ENCODE results near the gene CPNE1. TPM values are rescaled to one million over a fixed set of nuclear protein-coding genes. Genes with fewer than 3 reads are reported as not detected.
A peak's percentile ranks its signal among the peaks of the same experiment; 100 is the strongest.
"Not testable (repeated sequence)": the region's sequence is repeated elsewhere in the genome, so short reads cannot be mapped to it uniquely, and the experiment has no call there.

CPNE1 gene
- 10 to 100 TPM; 25.8 to 83.2 (median 53.7) TPM for total RNA-seq
- polyA plus RNA-seq, result 100 to 1,000 TPM in 1 of 2 donors, 10 to 100 TPM in 1; 49.5 to 114 TPM
- long read RNA-seq, donor 1, transcript CPNE1-204 (16 exons, 1,928 nt), result major isoform, 9 of 23 reads
- long read RNA-seq, donor 1, partial matches to known transcripts, result 5 of 23 reads
- long read RNA-seq, donor 1, other reads (novel, unspliced or antisense), result 9 of 23 reads
- long read RNA-seq, donor 2, transcript CPNE1-204 (16 exons, 1,928 nt), result major isoform, 6 of 19 reads
- long read RNA-seq, donor 2, partial matches to known transcripts, result 6 of 19 reads
- long read RNA-seq, donor 2, other reads (novel, unspliced or antisense), result 7 of 19 reads
- long read RNA-seq, donor 3, transcript CPNE1-204 (16 exons, 1,928 nt), result major isoform, 26 of 72 reads
- long read RNA-seq, donor 3, partial matches to known transcripts, result 3 of 72 reads
- long read RNA-seq, donor 3, other reads (novel, unspliced or antisense), result 42 of 72 reads

- H3K9me3 ChIP-seq, result no peaks in the 10 kb centered on the region
- no peak for TF ChIP-seq CTCF (IDR thresholded peaks at IDR 0.05)
- ATAC-seq (peak; percentile 96 to 98 (median 97)), DNase-seq (peak; percentile 92 to 94)
- H3K4me1 ChIP-seq, result peaks cover 3 to 45% (median 39%) of the 10 kb centered on the region in 9 donors
- peak within 1 kb of the TSS; percentile 68 to 96 (median 79) for H3K4me3 ChIP-seq
- H3K27me3 ChIP-seq, result no peaks in the 10 kb centered on the region
- peaks cover 0 to 23% (median 12%) of the 10 kb centered on the region in 9 donors for H3K36me3 ChIP-seq
- intact Hi-C loops (cut with DNase I), result loop anchor here in 8 of 10 donors (2.0 to 10.0 kb wide), 6 partner anchors 47 to 200 kb away; partner anchors contain the start of genes SPAG4 (in 6 of the 8) and ERGIC3 (in 2 of the 8)
- peak within 1 kb of the TSS; percentile 90 to 100 (median 97) for H3K27ac ChIP-seq
- WGBS, 2 donors, result 1% methylated on average over 61 of the region's 61 CpGs
Observed at GRCh38 chr20:35664466-35665206, at the start of gene CPNE1, which contains the start of gene RBM12. Gene CPNE1, minus strand, starts transcription at chr20:35664900. Its CDS starts 31,977 bp downstream, at chr20:35632923. Gene RBM12, minus strand, starts transcription at chr20:35664900. Its CDS starts 9,578 bp downstream, at chr20:35655322.

DNA sequence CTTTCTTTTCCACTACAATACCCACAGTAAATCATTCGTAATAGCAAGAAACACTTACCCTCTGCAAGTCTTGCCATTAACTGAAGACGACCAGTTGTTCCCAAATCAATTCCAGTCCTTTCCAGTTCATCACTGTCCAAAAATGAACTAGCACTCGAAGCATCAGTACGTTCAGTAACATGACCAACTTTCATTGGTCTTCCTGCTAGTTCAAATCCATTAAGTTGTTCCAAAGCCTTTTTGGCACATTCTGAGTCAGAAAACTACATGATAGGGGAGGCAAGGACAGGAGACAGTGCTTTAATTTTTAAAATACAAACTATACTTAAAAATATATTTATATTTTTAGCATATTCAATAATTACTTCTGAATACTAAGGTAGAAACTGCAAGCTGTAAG lies 49.4 kb upstream of the CPNE1 start:
- Histone ChIP-seq H3K4me3 (no peak overlapping the region), H3K4me1 (peaks cover 0 to 74% (median 22%) of the 10 kb centered on the region in 9 donors), H3K27me3 (no peaks in the 10 kb centered on the region), H3K27ac (no peak overlapping the region), H3K9me3 (no peaks in the 10 kb centered on the region), H3K36me3 (peaks cover 10 to 100% (median 90%) of the 10 kb centered on the region in 9 donors)
- ATAC-seq, result no peak
- TF ChIP-seq CTCF (IDR thresholded peaks at IDR 0.05), result no peak
- intact Hi-C loops (cut with DNase I), result loop anchor here in 2 of 10 donors (10.0 kb wide), 1 partner anchor 171 kb away; no protein-coding TSS in a partner anchor
- WGBS, 2 donors, result 60 to 64% methylated on average over 4 of the region's 4 CpGs
- no peak for DNase-seq

DNA sequence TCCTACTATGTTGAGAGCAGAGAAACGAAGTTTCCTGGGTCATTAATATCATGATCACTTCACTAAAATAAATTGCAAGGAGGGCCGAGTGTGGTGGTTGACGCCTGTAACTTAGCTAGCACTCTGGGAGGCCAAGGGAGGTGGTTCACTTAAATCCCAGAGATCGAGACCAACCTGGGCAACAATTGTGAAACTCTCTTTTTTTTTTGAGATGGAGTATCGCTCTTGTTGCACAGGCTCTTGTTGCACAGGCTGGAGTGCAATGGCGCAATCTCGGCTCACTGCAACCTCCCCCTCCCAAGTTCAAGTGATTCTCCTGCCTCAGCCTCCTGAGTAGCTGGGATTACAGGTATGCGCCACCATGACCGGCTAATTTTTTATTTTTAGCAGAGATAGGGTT lies 48.4 kb upstream of the CPNE1 start:
- Histone ChIP-seq H3K4me1 (peaks cover 0 to 77% (median 27%) of the 10 kb centered on the region in 9 donors), H3K36me3 (peaks cover 9 to 100% (median 90%) of the 10 kb centered on the region in 9 donors)
- H3K4me3 ChIP-seq, H3K27me3 ChIP-seq, H3K27ac ChIP-seq, H3K9me3 ChIP-seq, DNase-seq: not testable (repeated sequence)
- 84 to 89% methylated on average over 9 of the region's 9 CpGs for WGBS, 2 donors
- peak in 1 of 8 donors; percentile 34 for ATAC-seq
- intact Hi-C loops (cut with DNase I), result loop anchor here in 2 of 10 donors (10.0 kb wide), 1 partner anchor 172 kb away; no protein-coding TSS in a partner anchor

DNA sequence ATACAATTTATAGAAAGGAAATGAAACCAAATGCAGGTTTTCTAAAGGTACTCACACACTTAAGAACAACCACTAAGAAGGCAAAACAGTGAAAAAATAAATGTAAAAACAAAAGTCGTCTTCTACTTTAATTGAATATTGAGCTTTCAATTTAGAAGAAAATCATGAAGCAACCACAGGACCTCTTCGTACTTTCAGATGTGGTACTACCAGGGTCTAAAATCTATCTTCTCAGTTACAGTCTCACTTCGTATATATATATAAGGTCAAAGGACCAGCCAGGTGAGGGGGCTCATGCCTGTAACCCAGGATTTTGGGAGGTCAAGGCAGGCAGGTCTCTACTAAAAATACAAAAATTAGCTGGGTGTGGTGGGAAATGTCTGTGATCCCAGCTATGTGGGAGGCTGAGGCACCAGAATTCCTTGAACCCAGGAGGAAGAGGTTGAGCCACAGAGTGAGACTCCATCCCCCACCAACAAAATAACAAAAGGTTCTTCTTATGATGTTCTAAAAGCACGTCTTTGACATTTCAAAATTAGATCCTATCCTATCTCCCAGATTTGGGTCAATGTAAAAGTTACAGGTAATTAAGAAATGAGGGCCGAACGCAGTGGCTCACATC lies 47.0 kb upstream of the CPNE1 start:
- Histone ChIP-seq H3K27ac (peak overlapping the region in 1 of 10 donors; percentile 5), H3K4me1 (peaks cover 0 to 66% (median 27%) of the 10 kb centered on the region in 9 donors), H3K4me3 (no peak overlapping the region), H3K27me3 (no peaks in the 10 kb centered on the region), H3K9me3 (no peaks in the 10 kb centered on the region), H3K36me3 (peaks cover 10 to 100% (median 90%) of the 10 kb centered on the region in 9 donors)
- TF ChIP-seq CTCF (IDR thresholded peaks at IDR 0.05), result no peak
- intact Hi-C loops (cut with DNase I), result loop anchor here in 2 of 10 donors (10.0 kb wide), 1 partner anchor 173 kb away; no protein-coding TSS in a partner anchor
- WGBS, 2 donors, result 71 to 79% methylated on average over 6 of the region's 6 CpGs
- ATAC-seq, result no peak
- DNase-seq, result no peak
